ENCODE measurements around the gene SMC5. TPM values are rescaled to one million over a fixed set of nuclear protein-coding genes. Genes with fewer than 3 reads are reported as not detected.

The SMC5 gene
- total RNA-seq, 1 experiment from 2014 or later = 31.9 TPM

- ChIA-PET CTCF (interaction anchor here (0.7 kb wide), 1 partner anchor 319 kb away, joined by 5 read pairs; no protein-coding TSS in a partner anchor), POLR2A (no interaction called here)
- Mint-ChIP-seq H3K4me1 (ENCODE audit: insufficient read depth, unreplicated experiment) (peaks cover 8% of the 10 kb centered on the region), H3K36me3 (ENCODE audit: insufficient read depth, unreplicated experiment) (peaks cover 82% of the 10 kb centered on the region), H3K4me3 (ENCODE audit: unreplicated experiment) (no peak overlapping the region), H3K27me3 (ENCODE audit: insufficient read depth, unreplicated experiment) (no peaks in the 10 kb centered on the region), H3K9me3 (ENCODE audit: unreplicated experiment) (peaks cover 11% of the 10 kb centered on the region), H3K27ac (ENCODE audit: low read depth, unreplicated experiment) (no peak overlapping the region)
- no peak for TF ChIP-seq CTCF (IDR thresholded peaks at IDR 0.05; ENCODE audit: unreplicated experiment)
- intact Hi-C loops (cut with micrococcal nuclease) = no loop called here
- BruUV-seq (replicated peaks) = no TSS peak
- DNase-seq (ENCODE audit: unreplicated experiment) = no peak
These were observed 32.7 kb downstream of the SMC5 start for GRCh38 chr9:70291446-70291845.

GRCh38 chr9:70292253-70292652 is 33.5 kb downstream of the SMC5 start:
- H3K4me3 Mint-ChIP-seq (ENCODE audit: unreplicated experiment) = no peak overlapping the region
- POLR2A ChIA-PET = no interaction called here
- TF ChIP-seq CTCF (IDR thresholded peaks at IDR 0.05; ENCODE audit: unreplicated experiment) = no peak
- H3K4me1 Mint-ChIP-seq (ENCODE audit: insufficient read depth, unreplicated experiment) = peaks cover 8% of the 10 kb centered on the region
- intact Hi-C loops (cut with micrococcal nuclease) = no loop called here
- no peaks in the 10 kb centered on the region for H3K27me3 Mint-ChIP-seq (ENCODE audit: insufficient read depth, unreplicated experiment)
- BruUV-seq (replicated peaks) = no TSS peak
- H3K36me3 Mint-ChIP-seq (ENCODE audit: insufficient read depth, unreplicated experiment) = peaks cover 81% of the 10 kb centered on the region
- peaks cover 11% of the 10 kb centered on the region for H3K9me3 Mint-ChIP-seq (ENCODE audit: unreplicated experiment)
- H3K27ac Mint-ChIP-seq (ENCODE audit: low read depth, unreplicated experiment) = no peak overlapping the region
- DNase-seq (ENCODE audit: unreplicated experiment) = no peak
- CTCF ChIA-PET = no interaction called here

GRCh38 chr9:70293214-70293613 is 34.4 kb downstream of the SMC5 start:
- ChIA-PET POLR2A (interaction anchor here (0.6 to 1.0 kb wide), 2 partner anchors 9 to 13 kb away, joined by 3 read pairs; no protein-coding TSS in a partner anchor), CTCF (interaction anchor here (0.6 kb wide), 1 partner anchor 182 kb away, joined by 3 read pairs; no protein-coding TSS in a partner anchor)
- Mint-ChIP-seq H3K36me3 (ENCODE audit: insufficient read depth, unreplicated experiment) (peaks cover 80% of the 10 kb centered on the region), H3K4me3 (ENCODE audit: unreplicated experiment) (no peak overlapping the region), H3K9me3 (ENCODE audit: unreplicated experiment) (peaks cover 11% of the 10 kb centered on the region), H3K4me1 (ENCODE audit: insufficient read depth, unreplicated experiment) (peaks cover 12% of the 10 kb centered on the region), H3K27ac (ENCODE audit: low read depth, unreplicated experiment) (no peak overlapping the region), H3K27me3 (ENCODE audit: insufficient read depth, unreplicated experiment) (no peaks in the 10 kb centered on the region)
- no peak for TF ChIP-seq CTCF (IDR thresholded peaks at IDR 0.05; ENCODE audit: unreplicated experiment)
- intact Hi-C loops (cut with micrococcal nuclease) = no loop called here
- BruUV-seq (replicated peaks) = no TSS peak
- DNase-seq (ENCODE audit: unreplicated experiment) = no peak

GRCh38 chr9:70297141-70297540 is 38.4 kb downstream of the SMC5 start:
- Mint-ChIP-seq H3K9me3 (ENCODE audit: unreplicated experiment) (peaks cover 18% of the 10 kb centered on the region), H3K4me3 (ENCODE audit: unreplicated experiment) (no peak overlapping the region), H3K27ac (ENCODE audit: low read depth, unreplicated experiment) (no peak overlapping the region), H3K27me3 (ENCODE audit: insufficient read depth, unreplicated experiment) (no peaks in the 10 kb centered on the region), H3K4me1 (ENCODE audit: insufficient read depth, unreplicated experiment) (peaks cover 14% of the 10 kb centered on the region), H3K36me3 (ENCODE audit: insufficient read depth, unreplicated experiment) (peaks cover 75% of the 10 kb centered on the region)
- TF ChIP-seq CTCF (IDR thresholded peaks at IDR 0.05; ENCODE audit: unreplicated experiment) = no peak
- POLR2A ChIA-PET = no interaction called here
- DNase-seq (ENCODE audit: unreplicated experiment) = no peak
- CTCF ChIA-PET = interaction anchor here (0.7 to 1.1 kb wide), 2 partner anchors 15 to 185 kb away, joined by 3 read pairs; no protein-coding TSS in a partner anchor
- BruUV-seq (replicated peaks) = no TSS peak
- intact Hi-C loops (cut with micrococcal nuclease) = no loop called here

Data from MCF 10A (cell line).